IMR-90 (cell line): ENCODE data around the gene SAMM50. TPM values are rescaled to one million over a fixed set of nuclear protein-coding genes. Genes with fewer than 3 reads are reported as not detected.

Experiments used
- ATAC-seq: fragments of 200-7000 bp; cut with Tn5 transposase; 2 replicates; pipeline ENCODE4 v1.9.1; 2020; ENCODE audit warnings: low read depth, mild to moderate bottlenecking, moderate library complexity
- BruUV-seq: library from RNA; stranded (reverse); fragments of 400-500 nt; replicated peaks from 2 replicates; lab custom pipeline; 2021; lab: Mats Ljungman, UMichigan
- CTCF ChIA-PET: fragments of 300-600 bp; formaldehyde crosslinking; extraction: SDS; loops from one replicate; lab custom pipeline; 2021; ENCODE audit warnings: antibody characterized with exemption; lab: Yijun Ruan, JAX
- POLR2A ChIA-PET: fragments of 300-600 bp; sonication (Branson Sonifier 250); formaldehyde crosslinking; loops from one replicate; lab custom pipeline; 2022; ENCODE audit warnings: antibody characterized with exemption; ENCODE audit not compliant: unreplicated experiment; lab: Charles Lee
- DNase-seq: peaks from one replicate; pipeline ENCODE4 v3.0.0; 2013
- H2AFZ ChIP-seq: replicated peaks from 2 replicates; pipeline ENCODE3; 2013; ENCODE audit warnings: low read length, mild to moderate bottlenecking; ENCODE audit not compliant: poor library complexity
- H2AK5ac ChIP-seq: 2 replicates; pipeline ENCODE4 v1.6.1; 2013; ENCODE audit warnings: low read depth, low read length, inconsistent platforms
- H2AK9ac ChIP-seq: replicated peaks from 2 replicates; pipeline ENCODE3; 2013; ENCODE audit warnings: mild to moderate bottlenecking, low read depth, low read length, moderate library complexity; ENCODE audit not compliant: poor library complexity
- H2BK120ac ChIP-seq: 2 replicates; pipeline ENCODE4 v1.6.1; 2013; ENCODE audit warnings: low read depth, low read length, inconsistent platforms
- H2BK15ac ChIP-seq: 3 replicates; pipeline ENCODE4 v1.6.1; 2013; ENCODE audit warnings: low read depth, low read length, inconsistent platforms
- H2BK20ac ChIP-seq: 2 replicates; pipeline ENCODE4 v1.6.1; 2013; ENCODE audit warnings: low read depth, mild to moderate bottlenecking, inconsistent platforms, low read length, moderate library complexity
- H2BK5ac ChIP-seq: 2 replicates; pipeline ENCODE4 v1.6.1; 2013; ENCODE audit warnings: mild to moderate bottlenecking, low read depth, low read length, inconsistent platforms; ENCODE audit not compliant: poor library complexity, severe bottlenecking
- H3K14ac ChIP-seq: replicated peaks from 2 replicates; pipeline ENCODE4 v1.6.1; 2013; ENCODE audit warnings: low read depth, low read length, inconsistent platforms
- H3K18ac ChIP-seq: 2 replicates; pipeline ENCODE4 v1.6.1; 2013; ENCODE audit warnings: low read depth, low read length, control low read depth
- H3K23ac ChIP-seq: 2 replicates; pipeline ENCODE4 v1.6.1; 2013; ENCODE audit warnings: low read depth, low read length, inconsistent platforms
- H3K27ac ChIP-seq: 2 replicates; pipeline ENCODE4 v1.5.1; 2013; ENCODE audit warnings: mild to moderate bottlenecking, control low read depth, low read length; ENCODE audit not compliant: insufficient read depth
- H3K27me3 ChIP-seq: 2 replicates; pipeline ENCODE4 v1.6.1; 2013; ENCODE audit warnings: low read length; ENCODE audit not compliant: control insufficient read depth, insufficient read depth
- H3K36me3 ChIP-seq: 2 replicates; pipeline ENCODE4 v1.6.1; 2013; ENCODE audit warnings: low read length, mixed read lengths; ENCODE audit not compliant: control insufficient read depth, insufficient read depth
- H3K4ac ChIP-seq: 2 replicates; pipeline ENCODE4 v1.6.1; 2013; ENCODE audit warnings: low read depth, low read length, inconsistent platforms
- H3K4me1 ChIP-seq: 2 replicates; pipeline ENCODE4 v1.6.1; 2013; ENCODE audit warnings: low read length, mixed read lengths; ENCODE audit not compliant: control insufficient read depth, insufficient read depth
- H3K4me2 ChIP-seq: 2 replicates; pipeline ENCODE4 v1.6.1; 2013; ENCODE audit warnings: low read depth, mild to moderate bottlenecking, control low read depth, low read length, moderate library complexity
- H3K4me3 ChIP-seq: 2 replicates; pipeline ENCODE4 v1.5.1; 2013; ENCODE audit warnings: low read depth, mild to moderate bottlenecking, control low read depth, low read length, moderate library complexity; ENCODE audit not compliant: insufficient read depth
- H3K56ac ChIP-seq: 2 replicates; pipeline ENCODE4 v1.6.1; 2013; ENCODE audit warnings: low read length, inconsistent platforms; ENCODE audit not compliant: insufficient read depth; ENCODE audit errors: extremely low read depth
- H3K79me1 ChIP-seq, 2 experiments: 2 replicates each; pipeline ENCODE4 v1.6.1; 2013; ENCODE audit warnings: low read length in 2 of 2, inconsistent platforms in 1 of 2, low read depth in 1 of 2
- H3K9ac ChIP-seq: 2 replicates; pipeline ENCODE4 v1.6.1; 2013; ENCODE audit warnings: low read depth, low read length, control low read depth
- H3K9me1 ChIP-seq: 2 replicates; pipeline ENCODE4 v1.6.1; 2013; ENCODE audit warnings: low read length, inconsistent platforms; ENCODE audit not compliant: insufficient read depth
- H3K9me3 ChIP-seq: 2 replicates; pipeline ENCODE4 v1.6.1; 2013; ENCODE audit warnings: low read length; ENCODE audit not compliant: control insufficient read depth, insufficient read depth
- H4K20me1 ChIP-seq: 2 replicates; pipeline ENCODE4 v1.6.1; 2013; ENCODE audit warnings: low read length, inconsistent platforms; ENCODE audit not compliant: insufficient read depth
- H4K5ac ChIP-seq: 2 replicates; pipeline ENCODE4 v1.6.1; 2013; ENCODE audit warnings: mild to moderate bottlenecking, low read depth, low read length, control low read depth
- H4K8ac ChIP-seq, 2 experiments: 2 replicates each; pipeline ENCODE4 v1.6.1; 2013; ENCODE audit warnings: low read depth in 2 of 2, low read length in 2 of 2, control low read depth in 1 of 2, inconsistent platforms in 1 of 2
- H4K91ac ChIP-seq: 2 replicates; pipeline ENCODE4 v1.6.1; 2013; ENCODE audit warnings: low read depth, low read length, inconsistent platforms; ENCODE audit not compliant: insufficient read depth
- FOS ChIP-seq: fragments of 150-350 bp; IDR thresholded peaks from 2 replicates; pipeline ENCODE4 v1.6.1; 2016; ENCODE audit warnings: low read depth, low read length
- POLR2A ChIP-seq: IDR thresholded peaks from 2 replicates; pipeline ENCODE4 v1.6.1; 2012; ENCODE audit warnings: mild to moderate bottlenecking, low read depth, low read length
- WGBS, 2 experiments: methylation state at CpG; one replicate each; pipeline versions ENCODE4 v1.1.5 to v1.1.7; 2013; ENCODE audit warnings: missing lambda C conversion rate in 2 of 2; ENCODE audit not compliant: insufficient read length in 1 of 2; ENCODE audit errors: extremely low coverage in 2 of 2; 5-methylcytosine and 5-hydroxymethylcytosine counted together
- dilution Hi-C: fragments of 300-500 bp; cut with HindIII; formaldehyde crosslinking; loops from one replicate; pipeline ENCODE4 v1.14.3; 2018; ENCODE audit warnings: low sequenced_read_pairs; ENCODE audit not compliant: unreplicated experiment
- in situ Hi-C: fragments of 300-500 bp; cut with MboI; formaldehyde crosslinking; loops from 3 replicates; pipeline ENCODE4 v1.14.3; 2019; ENCODE audit warnings: low sequenced_read_pairs, inconsistent platforms, mixed read lengths
- intact Hi-C: fragments of 100-400 bp; cut with micrococcal nuclease; formaldehyde crosslinking; loops from 2 replicates; pipeline ENCODE4 v1.10.0; 2022
- polyA plus RNA-seq, 3 experiments: library from polyadenylated mRNA; depleted of rRNA; stranded (reverse); fragments of >200 nt; gene quantifications; 2 replicates each; pipeline ENCODE4 v1.2.3, GENCODE V29; 2012; ENCODE audit warnings: low replicate concordance in 1 of 3
- total RNA-seq: library from RNA; depleted of rRNA; stranded (reverse); fragments of >200 nt; gene quantifications from 2 replicates; pipeline ENCODE4 v1.2.3, GENCODE V29; 2012

The SAMM50 gene
- total and polyA plus RNA-seq, 2 of the 4 experiments (the other 2 are of a cell fraction), result 40.6 to 43.7 TPM

GRCh38 chr22:43971112-43971511, 15.9 kb downstream of the SAMM50 start:
- H2AFZ ChIP-seq, result no peak overlapping the region
- H3K9me3 ChIP-seq, result no peaks in the 10 kb centered on the region
- WGBS, 2 experiments, result 95% methylated on average over 5 of the region's 8 CpGs; no CpG with 5 or more reads in 1 of the 2 experiments

More at GRCh38 chr22:43971112-43971511, 15.9 kb downstream of the SAMM50 start:
- H3K79me1 ChIP-seq, result peaks cover 5 to 7% of the 10 kb centered on the region in 2 experiments
- peaks cover 69% of the 10 kb centered on the region for H3K36me3 ChIP-seq
- H4K8ac ChIP-seq, result no peak overlapping the region
- no peak overlapping the region for H2BK5ac ChIP-seq
- H3K23ac ChIP-seq, result no peak overlapping the region
- no peak for DNase-seq
- ATAC-seq, result no peak
- dilution Hi-C loops, result no loop called here
- H3K27ac ChIP-seq, result no peak overlapping the region
- H2AK9ac ChIP-seq, result no peak overlapping the region
- H3K9me1 ChIP-seq, result no peaks in the 10 kb centered on the region
- H3K9ac ChIP-seq, result no peak overlapping the region
- no peak overlapping the region for H3K14ac ChIP-seq
- no peak overlapping the region for H2BK15ac ChIP-seq
- H3K18ac ChIP-seq, result no peak overlapping the region
- BruUV-seq, result no TSS peak
- H3K4me1 ChIP-seq, result no peaks in the 10 kb centered on the region
- H3K4me2 ChIP-seq, result no peak overlapping the region
- no peaks in the 10 kb centered on the region; the same call in none of the 2 replicates for H4K20me1 ChIP-seq
- H3K4ac ChIP-seq, result no peak overlapping the region
- intact Hi-C loops, result no loop called here
- no peak overlapping the region for H4K91ac ChIP-seq
- H3K27me3 ChIP-seq, result no peaks in the 10 kb centered on the region
- no peak overlapping the region for H4K5ac ChIP-seq
- no peak overlapping the region for H2AK5ac ChIP-seq
- no peak overlapping the region for H2BK120ac ChIP-seq
- in situ Hi-C loops, result no loop called here
- TF ChIP-seq FOS (no peak), POLR2A (no peak)
- H3K4me3 ChIP-seq, result no peak overlapping the region
- ChIA-PET CTCF (interaction anchor here (0.7 kb wide), 1 partner anchor 73 kb away, joined by 3 read pairs; no protein-coding TSS in a partner anchor), POLR2A (no interaction called here)
- H3K56ac ChIP-seq, result no peak overlapping the region
- no peak overlapping the region for H2BK20ac ChIP-seq
